LNCAP (cell line): ENCODE results near the gene CEP89.

ENCODE experiments used
- TF ChIP-seq, protein P1 (sequence below): fragments of 450-650 bp; IDR thresholded peaks from 2 replicates; pipeline ENCODE4 v1.5.1; 2017; ENCODE audit warnings: mild to moderate bottlenecking

The CEP89 gene

DNA sequence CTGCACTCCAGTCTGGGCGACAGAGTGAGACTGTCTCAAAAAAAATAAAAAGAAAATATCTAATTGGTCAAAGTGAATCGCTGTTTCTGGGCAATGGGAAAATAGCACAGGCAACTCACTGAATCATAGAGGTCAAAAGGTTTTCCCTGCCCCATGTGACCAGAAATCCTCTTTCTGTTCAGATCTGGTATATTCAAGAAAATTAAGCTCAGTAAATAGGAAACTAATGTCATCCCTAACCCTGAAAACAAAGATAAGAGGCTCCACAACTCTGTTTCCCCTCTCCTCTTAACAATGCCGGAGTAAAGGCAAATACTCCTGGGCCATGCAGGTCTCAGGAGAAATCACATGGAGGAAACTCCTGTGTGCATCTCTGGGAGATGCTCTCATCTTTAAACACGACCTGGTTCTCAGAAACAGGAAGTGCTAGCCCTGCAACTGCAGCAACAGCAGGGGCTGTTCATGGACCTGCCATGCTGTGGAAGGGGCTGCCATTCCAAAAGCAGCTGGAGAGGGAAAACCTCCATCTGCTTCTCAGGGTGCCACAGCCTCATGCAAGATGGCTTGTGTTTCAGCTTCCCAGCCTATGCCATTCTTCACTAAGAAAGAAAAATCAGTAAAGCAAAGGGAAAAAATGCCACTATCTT, 54.7 kb downstream of the CEP89 start:
- TF ChIP-seq, protein P1, sequence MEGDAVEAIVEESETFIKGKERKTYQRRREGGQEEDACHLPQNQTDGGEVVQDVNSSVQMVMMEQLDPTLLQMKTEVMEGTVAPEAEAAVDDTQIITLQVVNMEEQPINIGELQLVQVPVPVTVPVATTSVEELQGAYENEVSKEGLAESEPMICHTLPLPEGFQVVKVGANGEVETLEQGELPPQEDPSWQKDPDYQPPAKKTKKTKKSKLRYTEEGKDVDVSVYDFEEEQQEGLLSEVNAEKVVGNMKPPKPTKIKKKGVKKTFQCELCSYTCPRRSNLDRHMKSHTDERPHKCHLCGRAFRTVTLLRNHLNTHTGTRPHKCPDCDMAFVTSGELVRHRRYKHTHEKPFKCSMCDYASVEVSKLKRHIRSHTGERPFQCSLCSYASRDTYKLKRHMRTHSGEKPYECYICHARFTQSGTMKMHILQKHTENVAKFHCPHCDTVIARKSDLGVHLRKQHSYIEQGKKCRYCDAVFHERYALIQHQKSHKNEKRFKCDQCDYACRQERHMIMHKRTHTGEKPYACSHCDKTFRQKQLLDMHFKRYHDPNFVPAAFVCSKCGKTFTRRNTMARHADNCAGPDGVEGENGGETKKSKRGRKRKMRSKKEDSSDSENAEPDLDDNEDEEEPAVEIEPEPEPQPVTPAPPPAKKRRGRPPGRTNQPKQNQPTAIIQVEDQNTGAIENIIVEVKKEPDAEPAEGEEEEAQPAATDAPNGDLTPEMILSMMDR = no peak

DNA sequence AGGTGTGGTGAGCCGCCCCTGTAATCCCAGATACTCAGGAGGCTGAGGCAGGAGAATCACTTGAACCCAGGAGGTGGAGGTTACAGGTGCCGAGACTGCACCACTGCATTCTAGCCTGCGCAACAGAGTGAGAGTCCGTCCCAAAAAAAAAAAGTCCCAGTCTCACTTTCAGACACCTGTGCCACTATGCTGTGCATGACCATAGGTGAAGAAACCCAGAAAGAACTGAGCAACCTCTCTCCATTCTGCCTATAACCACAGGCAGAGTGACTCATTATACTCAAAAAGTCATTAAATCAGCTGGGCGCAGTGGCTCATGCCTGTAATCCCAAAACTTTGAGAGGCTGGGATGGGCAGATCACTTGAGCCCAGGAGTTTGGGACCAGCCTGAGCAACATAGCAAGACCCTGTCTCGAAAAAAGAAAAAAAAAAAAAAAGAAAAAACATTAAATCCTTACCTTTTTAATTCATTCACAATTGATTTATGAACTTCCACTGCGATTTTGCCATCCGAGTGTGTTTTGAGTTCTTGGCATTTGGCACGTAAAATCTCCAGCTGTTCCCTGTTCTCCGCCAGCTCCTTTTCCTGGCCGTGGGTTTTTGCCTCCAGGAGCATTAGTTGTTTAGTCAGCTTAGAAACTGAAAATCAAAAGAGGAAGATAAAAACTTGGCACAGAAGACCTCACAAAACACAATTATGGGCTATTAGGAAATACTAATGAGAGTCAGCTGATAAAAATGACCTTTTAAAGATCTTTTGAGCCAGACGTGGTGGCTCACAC, 56.7 kb downstream of the CEP89 start:
- TF ChIP-seq, protein P1 = no peak

DNA sequence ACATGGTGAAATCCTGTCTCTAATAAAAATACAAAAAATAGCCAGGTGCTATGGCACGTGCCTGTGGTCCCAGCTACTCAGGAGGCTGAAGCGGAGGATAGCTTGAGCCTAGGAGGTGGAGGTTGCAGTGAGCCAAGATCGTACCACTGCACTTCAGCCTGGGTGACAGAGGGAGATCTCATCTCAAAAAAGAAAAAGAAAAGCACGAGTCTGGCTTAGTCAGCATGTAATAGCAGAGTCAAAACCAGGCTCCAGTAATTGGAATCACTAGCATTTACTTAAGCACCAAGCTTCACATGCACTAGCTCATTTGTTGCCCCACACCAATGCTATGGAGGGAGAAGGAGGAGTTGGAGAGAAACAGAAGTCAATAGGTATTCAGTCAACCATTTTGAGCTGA, 60.3 kb downstream of the CEP89 start:
- TF ChIP-seq, protein P1 = no peak

DNA sequence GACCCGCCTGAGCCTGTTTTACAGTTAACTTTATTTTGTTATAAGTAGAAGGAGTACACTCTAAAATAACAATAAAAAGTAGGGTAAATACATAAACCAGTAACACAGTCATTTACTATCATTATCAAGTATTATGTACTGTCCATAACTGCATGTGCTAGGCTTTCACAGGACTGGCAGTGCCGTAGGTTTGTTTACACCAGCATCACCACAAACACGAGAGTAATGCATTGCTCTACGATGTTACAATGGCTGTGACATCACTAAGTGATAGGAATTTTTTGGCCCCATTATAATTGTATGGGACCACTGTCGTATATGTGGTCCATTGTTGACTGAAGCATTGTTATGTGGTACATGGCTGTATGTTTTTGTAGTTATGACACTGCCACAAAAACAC, 60.9 kb downstream of the CEP89 start:
- TF ChIP-seq, protein P1 = no peak

DNA sequence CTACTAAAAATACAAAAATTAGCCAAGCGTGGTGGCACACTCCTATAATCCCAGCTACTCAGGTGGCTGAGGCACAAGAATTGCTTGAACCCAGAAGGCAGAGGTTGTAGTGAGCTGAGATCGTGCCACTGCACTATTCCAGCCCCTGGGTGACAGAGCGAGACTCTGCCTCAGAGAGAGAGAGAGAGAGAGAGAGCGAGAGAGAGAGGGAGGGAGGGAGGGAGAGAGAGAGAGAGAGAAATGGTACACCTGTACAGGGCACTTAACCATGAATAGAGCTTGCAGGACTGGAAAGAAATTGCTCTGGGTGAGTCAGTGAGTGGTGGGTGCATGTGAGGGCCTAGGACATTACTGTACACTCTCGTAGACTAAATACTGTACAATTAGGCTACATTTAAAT, 61.7 kb downstream of the CEP89 start:
- TF ChIP-seq, protein P1 = no peak

DNA sequence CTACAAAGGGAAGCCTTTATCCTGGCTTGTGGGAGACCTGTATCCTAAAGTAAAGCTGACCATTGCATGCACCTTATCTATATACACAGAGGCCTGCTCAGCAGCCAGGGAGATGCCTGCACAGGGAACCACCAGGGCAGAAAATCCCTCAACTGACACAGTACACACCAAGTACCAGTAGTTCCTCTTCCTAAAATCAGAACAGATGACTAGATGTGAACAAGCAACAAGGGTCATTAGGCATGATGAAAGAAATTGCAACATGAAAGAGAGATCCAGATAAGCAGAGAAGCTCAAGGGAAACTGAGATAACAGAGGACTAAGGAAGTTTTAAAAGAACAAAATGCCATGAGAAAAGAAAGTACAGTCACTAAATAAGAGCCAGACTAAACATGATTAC, 62.5 kb downstream of the CEP89 start:
- TF ChIP-seq, protein P1 = no peak

DNA sequence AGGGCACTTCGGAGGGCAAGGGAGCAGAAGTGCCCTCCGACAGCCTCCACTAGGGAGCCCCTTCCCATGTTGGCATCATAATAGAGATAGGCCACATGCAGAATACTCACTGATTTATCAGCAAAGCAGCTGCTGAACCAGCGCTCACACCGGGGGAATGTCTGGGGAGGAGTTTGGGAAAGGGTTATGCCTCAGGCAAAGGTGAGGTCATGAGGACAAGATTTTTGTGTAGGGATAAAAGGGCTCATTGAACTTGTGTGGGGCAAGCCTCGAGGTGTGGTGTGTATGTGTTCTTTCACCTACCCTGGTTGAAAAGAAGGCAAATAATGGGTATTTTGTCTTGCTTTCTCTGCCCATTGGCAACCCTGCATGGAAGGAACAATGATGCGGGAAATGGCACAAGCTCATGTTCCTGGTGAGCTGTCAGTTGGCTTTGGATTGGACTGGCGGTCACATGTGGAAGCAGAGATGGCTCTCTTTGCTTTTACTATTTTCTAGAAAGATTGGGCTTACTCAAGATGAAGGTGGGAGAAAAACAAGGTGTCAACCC, 63.0 kb downstream of the CEP89 start:
- TF ChIP-seq, protein P1 = no peak
